ENCODE results near the gene ARL8A.
"Not testable (repeated sequence)": the region's sequence is repeated elsewhere in the genome, so short reads cannot be mapped to it uniquely, and the experiment has no call there.

The ARL8A gene

DNA sequence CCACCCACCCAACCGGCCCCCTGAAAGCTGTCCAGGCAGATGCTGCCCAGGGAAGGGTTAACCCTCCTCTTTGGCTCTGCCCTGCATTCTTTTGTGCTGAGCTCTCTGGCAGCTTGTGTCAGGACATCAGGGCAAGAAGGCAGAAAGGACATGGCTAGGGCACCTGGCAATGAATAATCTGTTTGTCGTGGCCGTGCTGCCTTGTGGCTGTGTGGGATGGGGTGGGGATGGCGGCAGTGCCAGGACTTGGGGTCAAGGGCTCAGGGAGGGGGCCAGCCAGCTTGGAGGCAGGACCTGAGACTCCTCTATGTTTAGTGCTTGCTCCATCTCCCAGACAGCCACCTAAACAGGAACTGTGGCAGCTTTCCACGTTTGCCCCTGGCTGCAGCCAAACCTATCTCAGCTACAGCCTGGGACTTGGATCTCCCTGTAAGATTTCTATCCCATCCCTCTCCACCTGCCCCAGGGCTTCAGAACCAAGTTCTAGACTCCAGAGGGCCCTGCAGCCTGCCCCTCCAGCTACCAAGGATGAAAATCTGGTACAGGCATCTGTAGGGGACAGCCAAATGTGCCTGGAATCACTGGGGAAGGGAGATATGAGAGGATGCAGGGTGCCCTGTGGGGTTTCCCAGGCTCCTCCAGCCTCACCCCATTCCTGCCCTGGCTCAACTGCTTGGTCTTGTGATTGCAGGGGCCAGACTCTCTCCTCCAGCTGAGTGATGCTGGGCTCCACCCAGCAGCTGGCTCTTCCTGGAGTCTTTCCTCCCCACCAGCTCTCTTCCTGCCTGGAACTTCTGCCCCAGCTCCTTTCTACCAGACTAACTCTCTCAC, 31.5 kb downstream of the ARL8A start:
- TF ChIP-seq, protein P1, sequence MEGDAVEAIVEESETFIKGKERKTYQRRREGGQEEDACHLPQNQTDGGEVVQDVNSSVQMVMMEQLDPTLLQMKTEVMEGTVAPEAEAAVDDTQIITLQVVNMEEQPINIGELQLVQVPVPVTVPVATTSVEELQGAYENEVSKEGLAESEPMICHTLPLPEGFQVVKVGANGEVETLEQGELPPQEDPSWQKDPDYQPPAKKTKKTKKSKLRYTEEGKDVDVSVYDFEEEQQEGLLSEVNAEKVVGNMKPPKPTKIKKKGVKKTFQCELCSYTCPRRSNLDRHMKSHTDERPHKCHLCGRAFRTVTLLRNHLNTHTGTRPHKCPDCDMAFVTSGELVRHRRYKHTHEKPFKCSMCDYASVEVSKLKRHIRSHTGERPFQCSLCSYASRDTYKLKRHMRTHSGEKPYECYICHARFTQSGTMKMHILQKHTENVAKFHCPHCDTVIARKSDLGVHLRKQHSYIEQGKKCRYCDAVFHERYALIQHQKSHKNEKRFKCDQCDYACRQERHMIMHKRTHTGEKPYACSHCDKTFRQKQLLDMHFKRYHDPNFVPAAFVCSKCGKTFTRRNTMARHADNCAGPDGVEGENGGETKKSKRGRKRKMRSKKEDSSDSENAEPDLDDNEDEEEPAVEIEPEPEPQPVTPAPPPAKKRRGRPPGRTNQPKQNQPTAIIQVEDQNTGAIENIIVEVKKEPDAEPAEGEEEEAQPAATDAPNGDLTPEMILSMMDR (IDR thresholded peaks at IDR 0.05; ENCODE audit: low read depth, low read length, missing control alignments), result no peak
- DNase-seq (ENCODE audit: extremely low read depth, low read depth), result no peak
- no peak overlapping the region for H3K4me3 ChIP-seq (replicated peaks; ENCODE audit: low read depth, low read length)

DNA sequence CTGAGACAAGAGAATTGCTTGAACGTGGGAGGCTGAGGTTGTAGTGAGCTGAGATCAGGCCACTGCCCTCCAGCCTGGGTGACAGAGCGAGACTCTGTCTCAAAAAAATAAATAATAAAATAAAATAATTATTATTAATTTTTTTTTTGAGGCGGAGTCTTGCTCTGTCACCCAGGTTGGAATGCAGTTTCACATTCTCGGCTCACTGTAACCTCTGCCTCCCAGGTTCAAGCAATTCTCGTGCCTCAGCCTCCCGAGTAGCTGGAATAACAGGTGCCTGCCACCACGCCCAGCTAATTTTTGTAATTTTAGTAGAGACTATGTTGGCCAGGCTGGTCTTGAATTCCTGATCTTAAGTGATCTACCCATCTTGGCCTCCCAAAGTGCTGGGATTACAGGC, 32.9 kb downstream of the ARL8A start:
- DNase-seq (ENCODE audit: extremely low read depth, low read depth); H3K4me3 ChIP-seq (replicated peaks; ENCODE audit: low read depth, low read length): not testable (repeated sequence)

DNA sequence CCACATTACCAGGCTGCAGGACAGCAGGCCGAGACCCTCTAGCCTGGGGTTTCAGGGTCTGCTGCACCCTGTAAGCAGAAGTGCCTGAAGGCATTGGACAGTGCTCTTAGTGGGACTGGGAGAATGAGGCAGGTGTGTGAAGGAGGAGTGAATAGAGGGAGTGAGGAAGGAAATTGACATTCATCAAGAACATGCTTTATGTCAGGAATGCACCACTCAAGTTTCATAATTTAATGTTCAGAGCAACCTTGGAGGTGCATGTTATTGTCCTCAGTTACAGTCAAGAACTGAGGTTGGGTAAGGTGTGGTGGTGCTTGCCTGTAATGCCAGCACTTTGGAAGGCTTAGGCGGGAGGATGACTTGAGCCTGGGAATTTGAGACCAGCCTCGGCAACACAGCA, 33.6 kb downstream of the ARL8A start:
- no peak overlapping the region for H3K4me3 ChIP-seq (replicated peaks; ENCODE audit: low read depth, low read length)
- TF ChIP-seq, protein P1 (IDR thresholded peaks at IDR 0.05; ENCODE audit: low read depth, low read length, missing control alignments), result no peak
- DNase-seq (ENCODE audit: extremely low read depth, low read depth), result no peak

DNA sequence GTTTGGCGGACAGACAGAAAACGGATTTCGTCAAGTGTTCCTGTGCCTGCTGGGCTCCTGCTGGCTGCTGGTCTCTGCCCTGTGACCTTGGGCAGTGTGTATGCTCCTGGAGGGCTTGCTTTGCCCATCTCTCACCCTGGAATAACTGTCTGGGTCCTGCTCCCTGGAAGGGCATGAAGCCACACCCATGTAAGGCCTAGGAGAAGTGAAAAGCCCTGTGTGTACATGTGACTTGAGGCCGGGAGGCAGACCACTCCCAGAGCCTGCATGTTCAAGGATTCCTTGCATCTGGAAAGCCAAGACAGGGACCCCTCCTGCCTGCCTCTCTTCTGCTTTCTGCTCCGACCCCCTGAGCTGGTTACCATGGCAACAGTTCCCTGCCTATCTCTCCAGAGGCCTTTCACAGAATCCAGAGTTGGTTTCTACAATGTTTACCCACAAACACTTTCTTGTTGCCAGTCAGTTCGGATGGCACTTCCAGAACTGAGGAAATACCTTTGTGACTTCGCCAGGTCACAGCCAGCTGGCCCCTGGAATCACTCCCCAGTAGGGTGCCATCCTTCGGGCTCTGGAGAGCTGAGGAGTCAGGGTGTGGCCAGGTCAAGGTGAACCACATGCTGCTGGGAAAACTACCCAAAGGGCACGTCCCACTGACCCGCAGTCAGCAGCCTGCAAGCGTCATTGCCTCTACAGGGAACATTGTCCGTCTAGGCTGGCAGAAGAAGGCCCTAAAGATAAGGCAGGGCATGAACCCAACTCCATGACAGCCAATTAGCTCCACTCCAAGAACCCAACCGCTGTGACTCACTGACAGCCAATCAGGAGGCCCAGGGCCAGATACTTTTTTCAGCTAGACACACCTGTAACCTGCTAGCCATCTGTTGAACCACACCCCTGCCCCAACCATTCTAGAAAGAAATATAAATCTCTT, 36.5 kb downstream of the ARL8A start:
- TF ChIP-seq, protein P1 (IDR thresholded peaks at IDR 0.05; ENCODE audit: low read depth, low read length, missing control alignments), result no peak
- no peak for DNase-seq (ENCODE audit: extremely low read depth, low read depth)
- H3K4me3 ChIP-seq (replicated peaks; ENCODE audit: low read depth, low read length), result no peak overlapping the region

DNA sequence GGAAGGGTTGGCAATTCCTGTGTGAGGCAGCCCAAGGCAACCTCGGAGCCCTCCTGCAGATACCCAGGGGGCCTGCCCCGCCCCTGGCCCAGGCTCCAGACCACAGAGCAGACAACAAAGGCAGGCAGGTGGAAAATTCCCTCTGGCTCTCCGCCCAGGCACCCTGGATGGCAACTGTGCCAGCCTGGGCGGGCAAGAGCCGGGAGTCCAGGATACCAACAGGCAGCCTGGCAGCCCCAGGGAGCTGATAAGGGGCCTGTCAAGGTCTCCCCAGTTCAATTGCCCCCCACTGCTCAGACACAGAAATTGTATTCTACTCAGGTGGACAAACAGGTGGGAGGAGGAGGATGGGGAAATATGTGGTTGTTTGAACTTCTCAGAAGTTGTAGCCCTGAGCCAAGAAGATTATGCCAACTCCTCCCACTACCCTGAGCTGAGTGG, 37.2 kb downstream of the ARL8A start:
- TF ChIP-seq, protein P1 (IDR thresholded peaks at IDR 0.05; ENCODE audit: low read depth, low read length, missing control alignments), result no peak
- no peak for DNase-seq (ENCODE audit: extremely low read depth, low read depth)

DNA sequence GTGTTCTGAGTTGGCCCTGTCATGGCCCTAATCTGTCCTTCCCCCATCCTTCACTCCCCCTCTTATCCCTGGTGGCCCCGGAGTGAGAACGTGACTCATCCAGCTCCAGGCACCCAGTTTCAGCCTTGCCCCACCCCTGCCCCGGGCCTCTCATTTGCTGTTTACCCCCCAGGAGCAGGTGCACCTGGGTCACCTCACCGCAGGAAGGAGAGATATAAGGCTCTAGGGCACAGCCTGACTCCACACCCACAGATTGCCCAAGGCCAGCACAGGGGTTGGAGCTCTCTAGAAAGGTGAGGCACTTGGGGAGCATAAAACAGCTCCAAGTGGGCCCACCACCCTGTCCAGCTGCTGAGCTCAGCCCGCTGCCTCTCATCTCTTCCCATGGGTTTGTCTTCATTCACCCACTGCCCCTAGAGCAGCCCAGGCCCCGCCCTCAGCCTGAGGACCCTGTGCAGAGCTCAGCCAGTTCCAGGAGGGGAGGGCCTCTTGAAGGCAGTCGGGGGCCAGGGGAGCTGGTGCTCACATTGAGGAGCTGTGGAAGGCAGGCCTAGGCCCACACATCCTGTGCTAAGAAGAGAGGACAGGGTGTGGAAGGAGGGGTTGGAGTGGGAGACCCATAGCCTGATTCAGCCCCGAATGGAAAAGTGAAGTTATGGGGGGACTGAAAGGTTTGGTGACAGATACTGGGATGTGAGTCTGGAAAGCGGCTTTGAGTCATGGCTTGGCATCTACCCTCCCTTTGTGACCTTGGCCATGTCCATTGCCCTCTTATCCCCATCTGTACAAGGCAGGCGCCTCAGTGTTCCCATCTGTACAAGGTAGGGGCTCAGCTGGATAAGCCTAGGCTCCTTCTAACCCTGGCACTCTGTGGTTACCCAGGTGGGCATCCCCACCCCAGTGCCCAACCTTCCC, 37.9 kb downstream of the ARL8A start:
- TF ChIP-seq, protein P1 (IDR thresholded peaks at IDR 0.05; ENCODE audit: low read depth, low read length, missing control alignments), result no peak
- no peak overlapping the region for H3K4me3 ChIP-seq (replicated peaks; ENCODE audit: low read depth, low read length)
- no peak for DNase-seq (ENCODE audit: extremely low read depth, low read depth)

More for the DNA sequence above, 37.2 kb downstream of the ARL8A start:
- no peak overlapping the region for H3K4me3 ChIP-seq (replicated peaks; ENCODE audit: low read depth, low read length)
